Neutrophil (primary cell): ENCODE results near the gene YIPF2.

Experiments used
- H3K27ac ChIP-seq: fragments of 200-600 bp; sonication (generic); 2 replicates; pipeline ENCODE4 v1.5.1; 2016; ENCODE audit warnings: mild to moderate bottlenecking, moderate library complexity
- H3K27me3 ChIP-seq: fragments of 200-600 bp; sonication (generic); 2 replicates; pipeline ENCODE4 v1.6.0; 2016; ENCODE audit warnings: mild to moderate bottlenecking
- H3K36me3 ChIP-seq: fragments of 200-600 bp; sonication (generic); 2 replicates; pipeline ENCODE4 v1.5.1; 2017
- H3K4me1 ChIP-seq, 2 experiments: fragments of 200-600 bp in 1 of 2; sonication (generic) in 1 of 2; 1 replicate in 1 of 2; 2 replicates in 1 of 2; pipeline versions ENCODE4 v1.5.1 to v1.6.1; 2013 to 2016; ENCODE audit warnings: low read depth in 1 of 2, low read length in 1 of 2, mild to moderate bottlenecking in 1 of 2, moderate library complexity in 1 of 2; ENCODE audit not compliant: control insufficient read depth in 1 of 2, insufficient read depth in 1 of 2
- H3K4me3 ChIP-seq, 2 experiments: fragments of 200-600 bp in 1 of 2; sonication (generic) in 1 of 2; 1 replicate in 1 of 2; 2 replicates in 1 of 2; pipeline ENCODE4 v1.5.1; 2013 to 2016; ENCODE audit warnings: low read depth in 1 of 2, low read length in 1 of 2, mild to moderate bottlenecking in 1 of 2, moderate library complexity in 1 of 2
- H3K9me3 ChIP-seq: fragments of 200-600 bp; sonication (generic); 2 replicates; pipeline ENCODE4 v1.5.1; 2016
- TF ChIP-seq, protein P1 (sequence below): fragments of 200-600 bp; sonication (generic); IDR thresholded peaks from 2 replicates; pipeline ENCODE4 v1.5.1; 2016; ENCODE audit warnings: antibody characterized with exemption

YIPF2 gene

GRCh38 chr19:10911579-10912363, 16.7 kb downstream of the YIPF2 start:
- no peak overlapping the region for H3K4me3 ChIP-seq
- TF ChIP-seq, protein P1, sequence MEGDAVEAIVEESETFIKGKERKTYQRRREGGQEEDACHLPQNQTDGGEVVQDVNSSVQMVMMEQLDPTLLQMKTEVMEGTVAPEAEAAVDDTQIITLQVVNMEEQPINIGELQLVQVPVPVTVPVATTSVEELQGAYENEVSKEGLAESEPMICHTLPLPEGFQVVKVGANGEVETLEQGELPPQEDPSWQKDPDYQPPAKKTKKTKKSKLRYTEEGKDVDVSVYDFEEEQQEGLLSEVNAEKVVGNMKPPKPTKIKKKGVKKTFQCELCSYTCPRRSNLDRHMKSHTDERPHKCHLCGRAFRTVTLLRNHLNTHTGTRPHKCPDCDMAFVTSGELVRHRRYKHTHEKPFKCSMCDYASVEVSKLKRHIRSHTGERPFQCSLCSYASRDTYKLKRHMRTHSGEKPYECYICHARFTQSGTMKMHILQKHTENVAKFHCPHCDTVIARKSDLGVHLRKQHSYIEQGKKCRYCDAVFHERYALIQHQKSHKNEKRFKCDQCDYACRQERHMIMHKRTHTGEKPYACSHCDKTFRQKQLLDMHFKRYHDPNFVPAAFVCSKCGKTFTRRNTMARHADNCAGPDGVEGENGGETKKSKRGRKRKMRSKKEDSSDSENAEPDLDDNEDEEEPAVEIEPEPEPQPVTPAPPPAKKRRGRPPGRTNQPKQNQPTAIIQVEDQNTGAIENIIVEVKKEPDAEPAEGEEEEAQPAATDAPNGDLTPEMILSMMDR: no peak
- no peaks in the 10 kb centered on the region for H3K9me3 ChIP-seq
- no peaks in the 10 kb centered on the region for H3K4me1 ChIP-seq
- peaks cover 54% of the 10 kb centered on the region for H3K36me3 ChIP-seq
- no peak overlapping the region for H3K27ac ChIP-seq
- H3K27me3 ChIP-seq: no peaks in the 10 kb centered on the region

DNA sequence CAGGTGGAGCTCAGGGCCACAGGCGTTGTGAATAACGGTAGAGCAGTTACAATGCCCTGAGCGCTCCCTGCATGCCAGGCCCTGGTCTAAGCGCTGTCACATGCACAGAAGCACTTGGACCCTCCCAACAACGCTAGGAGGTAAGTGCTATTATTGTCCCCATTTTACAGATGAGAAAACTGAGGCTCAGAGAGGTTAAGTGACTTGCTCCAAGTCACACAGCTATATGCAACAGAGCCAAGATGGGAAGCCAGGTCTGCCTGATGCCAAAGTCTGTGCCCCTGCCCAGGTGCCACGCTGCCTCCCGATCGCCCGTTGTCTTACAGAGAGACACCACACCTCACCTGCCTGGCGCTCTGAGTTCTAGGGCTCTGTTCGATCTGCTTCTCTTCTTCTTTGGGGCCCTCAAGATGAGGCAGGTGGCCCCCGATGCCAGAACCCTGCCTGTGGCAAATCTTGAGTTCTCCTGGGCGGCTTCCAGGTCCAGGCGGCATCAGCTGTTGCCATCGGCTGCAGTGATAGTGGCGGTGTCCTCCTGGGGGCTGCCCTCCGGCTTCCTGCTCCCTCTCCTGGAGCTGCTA, 20.0 kb downstream of the YIPF2 start:
- no peaks in the 10 kb centered on the region for H3K9me3 ChIP-seq
- H3K4me1 ChIP-seq: no peaks in the 10 kb centered on the region
- H3K36me3 ChIP-seq: peaks cover 42% of the 10 kb centered on the region
- no peaks in the 10 kb centered on the region for H3K27me3 ChIP-seq
- H3K4me3 ChIP-seq: no peak overlapping the region
- TF ChIP-seq, protein P1: no peak
- H3K27ac ChIP-seq: no peak overlapping the region

GRCh38 chr19:10907925-10908324, 20.5 kb downstream of the YIPF2 start:
- H3K27ac ChIP-seq: no peak overlapping the region
- TF ChIP-seq, protein P1: no peak
- H3K9me3 ChIP-seq: no peaks in the 10 kb centered on the region
- H3K36me3 ChIP-seq: peaks cover 39% of the 10 kb centered on the region
- no peaks in the 10 kb centered on the region for H3K27me3 ChIP-seq
- no peaks in the 10 kb centered on the region for H3K4me1 ChIP-seq
- no peak overlapping the region for H3K4me3 ChIP-seq

- Histone ChIP-seq H3K27me3 (no peaks in the 10 kb centered on the region), H3K9me3 (no peaks in the 10 kb centered on the region), H3K27ac (no peak overlapping the region), H3K4me3 (no peak overlapping the region), H3K36me3 (no peaks in the 10 kb centered on the region), H3K4me1 (peaks cover 10% of the 10 kb centered on the region in 2 experiments)
- TF ChIP-seq, protein P1: no peak
Observed at GRCh38 chr19:10899151-10899653, 29.2 kb downstream of the YIPF2 start.

DNA sequence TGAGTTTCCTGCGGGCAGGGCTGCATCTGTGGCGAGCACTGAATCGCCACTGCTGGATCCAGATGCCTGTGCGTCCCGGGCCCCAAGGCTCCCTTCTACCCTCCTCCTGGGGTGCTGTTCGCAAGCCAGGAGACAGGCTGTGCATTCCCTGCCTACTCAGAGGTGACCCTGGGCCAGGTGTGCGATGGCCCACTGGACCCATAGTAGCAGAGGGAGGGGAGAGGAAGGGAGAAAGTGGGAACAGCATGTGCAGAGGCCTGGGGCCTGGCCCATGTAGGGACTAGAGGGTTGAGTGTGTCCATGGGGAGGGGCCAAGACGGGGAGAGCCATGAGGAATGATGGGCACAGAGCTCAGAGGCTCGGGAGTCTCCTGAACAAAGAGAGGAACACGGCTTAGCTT, 29.8 kb downstream of the YIPF2 start:
- H3K9me3 ChIP-seq: no peaks in the 10 kb centered on the region
- no peak overlapping the region for H3K27ac ChIP-seq
- H3K4me3 ChIP-seq: no peak overlapping the region
- H3K4me1 ChIP-seq: peaks cover 10% of the 10 kb centered on the region in 2 experiments
- TF ChIP-seq, protein P1: no peak
- H3K27me3 ChIP-seq: no peaks in the 10 kb centered on the region
- no peaks in the 10 kb centered on the region for H3K36me3 ChIP-seq
